OCI-LY1 (cell line): Measurements from ENCODE around the gene GBX1.

Source experiments
- CTCF ChIP-seq: fragments of 200-600 bp; sonication (generic), shearing (Covaris generic); IDR thresholded peaks from 2 replicates; pipeline ENCODE4 v1.5.1; 2017; ENCODE audit warnings: mild to moderate bottlenecking, antibody characterized with exemption, low read length, moderate library complexity, mixed read lengths
- EZH2 ChIP-seq: fragments of 200-600 bp; sonication (generic), shearing (Covaris generic); IDR thresholded peaks from 2 replicates; pipeline ENCODE4 v1.8.0; 2017; ENCODE audit warnings: borderline replicate concordance, mixed run types, mild to moderate bottlenecking, antibody characterized with exemption, low read length, moderate library complexity, mixed read lengths

DNA sequence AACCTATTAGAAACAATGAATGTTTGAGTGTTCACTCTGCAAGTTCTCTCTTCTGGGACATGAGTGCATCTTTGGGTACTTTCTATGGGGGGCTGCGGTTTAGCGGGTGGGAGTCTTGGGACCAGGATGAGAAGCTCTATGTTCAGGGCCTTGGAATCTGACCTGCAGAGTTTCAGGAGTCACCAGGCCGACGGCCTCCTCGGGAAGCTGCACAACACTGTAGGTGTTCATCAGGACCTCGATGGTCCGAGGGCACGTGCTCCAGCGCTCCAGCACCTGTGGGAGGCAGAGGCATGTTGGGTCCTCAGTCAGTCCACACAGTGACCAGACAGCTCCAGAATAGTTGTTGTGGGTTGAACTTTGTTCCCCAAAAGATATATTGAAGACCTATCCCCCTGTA lies 8.9 kb upstream of the GBX1 start:
- no peak for TF ChIP-seq CTCF
- no peak for TF ChIP-seq EZH2
